HCT116 (cell line): Measurements from ENCODE around the gene PSMG3. TPM values are rescaled to one million over a fixed set of nuclear protein-coding genes. Genes with fewer than 3 reads are reported as not detected.

Experiments used
- ATAC-seq: fragments of 200-7000 bp; cut with Tn5 transposase; 2 replicates; pipeline ENCODE4 v1.9.1; 2020; ENCODE audit warnings: mild to moderate bottlenecking, moderate library complexity
- BruUV-seq: library from RNA; stranded (reverse); fragments of 400-500 nt; replicated peaks from 2 replicates; lab custom pipeline; 2021; lab: Mats Ljungman, UMichigan
- CTCF ChIA-PET: fragments of 300-600 bp; sonication (Branson Sonifier 250); formaldehyde crosslinking; loops from one replicate; lab custom pipeline; 2021; ENCODE audit warnings: antibody characterized with exemption; lab: Charles Lee
- POLR2A ChIA-PET: fragments of 300-600, 350-600 bp; sonication (Branson Sonifier 250); formaldehyde crosslinking; loops from one replicate; lab custom pipeline; 2021; ENCODE audit warnings: antibody characterized with exemption; lab: Charles Lee
- RAD21 ChIA-PET, 2 experiments: fragments of 300-600 bp; sonication (Branson Sonifier 250); formaldehyde crosslinking; loops; one replicate each; lab custom pipeline; 2023; ENCODE audit warnings: low total read pairs in 2 of 2; ENCODE audit not compliant: uncharacterized antibody in 2 of 2, unreplicated experiment in 2 of 2, low non-redundant PET in 1 of 2; lab: Charles Lee
- DNase-seq: peaks from one replicate; pipeline ENCODE4 v3.0.0-alpha.2; 2010; ENCODE audit warnings: low read depth, low spot score
- H2AFZ ChIP-seq: fragments of 200-600 bp; shearing (Covaris generic), sonication (generic); 2 replicates; pipeline ENCODE4 v1.6.1; 2017; ENCODE audit warnings: low read depth, mixed run types, mixed read lengths, antibody characterized with exemption, low read length; ENCODE audit not compliant: poor library complexity, severe bottlenecking
- H3K27ac ChIP-seq: 2 replicates; pipeline ENCODE4 v1.5.1; 2012; ENCODE audit warnings: low read depth, low read length
- H3K27me3 ChIP-seq: fragments of 200-600 bp; sonication (generic); 2 replicates; pipeline ENCODE4 v1.6.1; 2016; ENCODE audit warnings: mixed run types, low read length, mixed read lengths; ENCODE audit not compliant: insufficient read depth
- H3K36me3 ChIP-seq, 2 experiments: fragments of 200-500 bp in 1 of 2; fragments of 200-600 bp in 1 of 2; sonication (Bioruptor generic) in 1 of 2; sonication (generic) in 1 of 2; 2 replicates each; pipeline versions ENCODE4 v1.5.1 to v1.6.1; 2014 to 2016; ENCODE audit warnings: low read length in 2 of 2, inconsistent platforms in 1 of 2, mixed read lengths in 1 of 2, mixed run types in 1 of 2; ENCODE audit not compliant: insufficient read depth in 2 of 2, control insufficient read depth in 1 of 2
- H3K4me1 ChIP-seq, 2 experiments: fragments of 200-600 bp in 1 of 2; sonication (generic) in 1 of 2; 2 replicates each; pipeline versions ENCODE4 v1.5.1 to v1.6.1; 2012 to 2017; ENCODE audit warnings: low read length in 2 of 2, inconsistent platforms in 1 of 2, mild to moderate bottlenecking in 1 of 2, mixed read lengths in 1 of 2, mixed run types in 1 of 2, moderate library complexity in 1 of 2; ENCODE audit not compliant: insufficient read depth in 2 of 2, control insufficient read depth in 1 of 2
- H3K4me2 ChIP-seq: fragments of 200-600 bp; sonication (generic); 2 replicates; pipeline ENCODE4 v1.6.1; 2017; ENCODE audit warnings: mixed run types, low read length, mixed read lengths
- H3K4me3 ChIP-seq, 2 experiments: fragments of 200-600 bp in 1 of 2; sonication (generic) in 1 of 2; replicated peaks in 1 of 2; 2 replicates each; pipeline ENCODE4 v1.5.1; 2011 to 2016; ENCODE audit warnings: low read length in 2 of 2, control low read depth in 1 of 2, low read depth in 1 of 2, mild to moderate bottlenecking in 1 of 2, mixed read lengths in 1 of 2, mixed run types in 1 of 2
- H3K79me2 ChIP-seq: fragments of 200-600 bp; sonication (generic); 2 replicates; pipeline ENCODE4 v1.6.1; 2017; ENCODE audit warnings: mild to moderate bottlenecking, mixed run types, low read length, moderate library complexity, mixed read lengths; ENCODE audit not compliant: insufficient read depth
- H3K9ac ChIP-seq: fragments of 200-600 bp; sonication (generic); 2 replicates; pipeline ENCODE4 v1.6.1; 2016; ENCODE audit warnings: low read length, mixed read lengths
- H3K9me2 ChIP-seq: fragments of 200-600 bp; sonication (generic), shearing (Covaris generic); 2 replicates; pipeline ENCODE4 v1.6.1; 2017; ENCODE audit warnings: mixed run types, mild to moderate bottlenecking, moderate library complexity; ENCODE audit not compliant: insufficient read depth
- H3K9me3 ChIP-seq, 2 experiments: fragments of 200-500 bp in 1 of 2; fragments of 200-600 bp in 1 of 2; sonication (Bioruptor generic) in 1 of 2; sonication (generic) in 1 of 2; 2 replicates each; pipeline ENCODE4 v1.6.1; 2014 to 2017; ENCODE audit warnings: low read length in 2 of 2, mixed read lengths in 2 of 2, inconsistent platforms in 1 of 2, low read depth in 1 of 2, mild to moderate bottlenecking in 1 of 2, mixed run types in 1 of 2, moderate library complexity in 1 of 2; ENCODE audit not compliant: control insufficient read depth in 1 of 2, insufficient read depth in 1 of 2
- H4K20me1 ChIP-seq: fragments of 200-600 bp; sonication (generic), shearing (Covaris generic); 2 replicates; pipeline ENCODE4 v1.6.1; 2017; ENCODE audit warnings: mixed run types, mild to moderate bottlenecking, moderate library complexity; ENCODE audit not compliant: insufficient read depth
- CEBPB ChIP-seq: IDR thresholded peaks from 2 replicates; pipeline ENCODE4 v1.6.1; 2012; ENCODE audit warnings: low read depth
- ELF1 ChIP-seq: IDR thresholded peaks from 2 replicates; pipeline ENCODE4 v1.6.1; 2012; ENCODE audit warnings: low read depth, borderline replicate concordance
- EZH2phosphoT487 ChIP-seq: fragments of 200-600 bp; IDR thresholded peaks from 2 replicates; pipeline ENCODE4 v1.6.1; 2018; ENCODE audit warnings: antibody characterized with exemption, borderline replicate concordance
- POLR2AphosphoS5 ChIP-seq: IDR thresholded peaks from 2 replicates; pipeline ENCODE4 v1.6.1; 2011; ENCODE audit warnings: mild to moderate bottlenecking, low read depth, low read length, moderate library complexity
- SIN3A ChIP-seq: IDR thresholded peaks from 2 replicates; pipeline ENCODE4 v1.6.1; 2012; ENCODE audit warnings: low read depth
- SP1 ChIP-seq: IDR thresholded peaks from 2 replicates; pipeline ENCODE4 v1.6.1; 2012; ENCODE audit warnings: low read depth
- SRF ChIP-seq: IDR thresholded peaks from 2 replicates; pipeline ENCODE4 v1.6.1; 2012; ENCODE audit warnings: low read depth
- ZFX ChIP-seq: fragments of 450-650 bp; IDR thresholded peaks from 2 replicates; pipeline ENCODE4 v1.6.1; 2017
- ZNF274 ChIP-seq: fragments of 200-500 bp; sonication (Bioruptor generic); IDR thresholded peaks from 2 replicates; pipeline ENCODE4 v1.6.1; 2014; ENCODE audit warnings: mild to moderate bottlenecking, low read depth, low read length, inconsistent platforms
- intact Hi-C: fragments of 100-400 bp; cut with micrococcal nuclease; formaldehyde crosslinking; loops from 2 replicates; pipeline ENCODE4 v1.10.0; 2022
- total RNA-seq: library from RNA; stranded (reverse); gene quantifications from one replicate; pipeline ENCODE4 v1.2.1, GENCODE V29; 2021; ENCODE audit not compliant: unreplicated experiment
- TF ChIP-seq, protein P1 (sequence below): IDR thresholded peaks from 2 replicates; pipeline ENCODE4 v1.6.1; 2012; ENCODE audit warnings: low read depth
- TF ChIP-seq, protein P2 (sequence below): IDR thresholded peaks from 2 replicates; pipeline ENCODE4 v1.6.1; 2011; ENCODE audit warnings: mild to moderate bottlenecking, low read length, moderate library complexity; ENCODE audit not compliant: insufficient replicate concordance; ENCODE audit errors: extremely low read depth
- TF ChIP-seq, protein P3 (sequence below): IDR thresholded peaks from 2 replicates; pipeline ENCODE4 v1.6.1; 2012
- TF ChIP-seq, protein P4 (sequence below): IDR thresholded peaks from 2 replicates; pipeline ENCODE4 v1.6.1; 2012

PSMG3 gene
- total RNA-seq, 1 experiment from 2014 or later = 60.9 TPM

DNA sequence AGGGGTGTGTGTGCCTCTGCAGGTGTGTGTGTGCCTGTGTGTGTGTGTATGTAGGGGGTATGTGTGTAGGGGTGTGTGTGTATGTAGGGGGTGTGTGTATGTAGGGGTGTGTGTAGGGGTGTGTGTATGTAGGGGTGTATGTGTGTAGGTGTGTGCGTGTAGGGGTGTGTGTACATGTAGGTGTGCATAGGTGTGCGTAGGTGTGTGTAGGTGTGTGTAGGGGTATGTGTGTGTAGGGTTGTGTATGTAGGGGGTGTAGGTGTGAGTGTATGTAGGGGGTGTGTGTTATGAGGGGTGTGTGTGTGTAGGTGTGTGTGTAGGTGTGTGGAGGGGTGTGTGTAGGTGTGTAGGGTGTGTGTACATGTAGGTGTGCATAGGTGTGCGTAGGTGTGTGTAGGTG, 48.6 kb upstream of the PSMG3 start:
- H3K4me2 ChIP-seq = no peak overlapping the region
- TF ChIP-seq ELF1 (no peak), SP1 (no peak), POLR2AphosphoS5 (no peak), ZFX (no peak), SIN3A (no peak), SRF (no peak), ZNF274 (no peak), CEBPB (no peak), EZH2phosphoT487 (no peak)
- TF ChIP-seq, protein P1, sequence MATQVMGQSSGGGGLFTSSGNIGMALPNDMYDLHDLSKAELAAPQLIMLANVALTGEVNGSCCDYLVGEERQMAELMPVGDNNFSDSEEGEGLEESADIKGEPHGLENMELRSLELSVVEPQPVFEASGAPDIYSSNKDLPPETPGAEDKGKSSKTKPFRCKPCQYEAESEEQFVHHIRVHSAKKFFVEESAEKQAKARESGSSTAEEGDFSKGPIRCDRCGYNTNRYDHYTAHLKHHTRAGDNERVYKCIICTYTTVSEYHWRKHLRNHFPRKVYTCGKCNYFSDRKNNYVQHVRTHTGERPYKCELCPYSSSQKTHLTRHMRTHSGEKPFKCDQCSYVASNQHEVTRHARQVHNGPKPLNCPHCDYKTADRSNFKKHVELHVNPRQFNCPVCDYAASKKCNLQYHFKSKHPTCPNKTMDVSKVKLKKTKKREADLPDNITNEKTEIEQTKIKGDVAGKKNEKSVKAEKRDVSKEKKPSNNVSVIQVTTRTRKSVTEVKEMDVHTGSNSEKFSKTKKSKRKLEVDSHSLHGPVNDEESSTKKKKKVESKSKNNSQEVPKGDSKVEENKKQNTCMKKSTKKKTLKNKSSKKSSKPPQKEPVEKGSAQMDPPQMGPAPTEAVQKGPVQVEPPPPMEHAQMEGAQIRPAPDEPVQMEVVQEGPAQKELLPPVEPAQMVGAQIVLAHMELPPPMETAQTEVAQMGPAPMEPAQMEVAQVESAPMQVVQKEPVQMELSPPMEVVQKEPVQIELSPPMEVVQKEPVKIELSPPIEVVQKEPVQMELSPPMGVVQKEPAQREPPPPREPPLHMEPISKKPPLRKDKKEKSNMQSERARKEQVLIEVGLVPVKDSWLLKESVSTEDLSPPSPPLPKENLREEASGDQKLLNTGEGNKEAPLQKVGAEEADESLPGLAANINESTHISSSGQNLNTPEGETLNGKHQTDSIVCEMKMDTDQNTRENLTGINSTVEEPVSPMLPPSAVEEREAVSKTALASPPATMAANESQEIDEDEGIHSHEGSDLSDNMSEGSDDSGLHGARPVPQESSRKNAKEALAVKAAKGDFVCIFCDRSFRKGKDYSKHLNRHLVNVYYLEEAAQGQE = no peak
- TF ChIP-seq, protein P2, sequence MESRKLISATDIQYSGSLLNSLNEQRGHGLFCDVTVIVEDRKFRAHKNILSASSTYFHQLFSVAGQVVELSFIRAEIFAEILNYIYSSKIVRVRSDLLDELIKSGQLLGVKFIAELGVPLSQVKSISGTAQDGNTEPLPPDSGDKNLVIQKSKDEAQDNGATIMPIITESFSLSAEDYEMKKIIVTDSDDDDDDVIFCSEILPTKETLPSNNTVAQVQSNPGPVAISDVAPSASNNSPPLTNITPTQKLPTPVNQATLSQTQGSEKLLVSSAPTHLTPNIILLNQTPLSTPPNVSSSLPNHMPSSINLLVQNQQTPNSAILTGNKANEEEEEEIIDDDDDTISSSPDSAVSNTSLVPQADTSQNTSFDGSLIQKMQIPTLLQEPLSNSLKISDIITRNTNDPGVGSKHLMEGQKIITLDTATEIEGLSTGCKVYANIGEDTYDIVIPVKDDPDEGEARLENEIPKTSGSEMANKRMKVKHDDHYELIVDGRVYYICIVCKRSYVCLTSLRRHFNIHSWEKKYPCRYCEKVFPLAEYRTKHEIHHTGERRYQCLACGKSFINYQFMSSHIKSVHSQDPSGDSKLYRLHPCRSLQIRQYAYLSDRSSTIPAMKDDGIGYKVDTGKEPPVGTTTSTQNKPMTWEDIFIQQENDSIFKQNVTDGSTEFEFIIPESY = no peak
- TF ChIP-seq, protein P3, sequence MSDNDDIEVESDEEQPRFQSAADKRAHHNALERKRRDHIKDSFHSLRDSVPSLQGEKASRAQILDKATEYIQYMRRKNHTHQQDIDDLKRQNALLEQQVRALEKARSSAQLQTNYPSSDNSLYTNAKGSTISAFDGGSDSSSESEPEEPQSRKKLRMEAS = no peak
- TF ChIP-seq, protein P4, sequence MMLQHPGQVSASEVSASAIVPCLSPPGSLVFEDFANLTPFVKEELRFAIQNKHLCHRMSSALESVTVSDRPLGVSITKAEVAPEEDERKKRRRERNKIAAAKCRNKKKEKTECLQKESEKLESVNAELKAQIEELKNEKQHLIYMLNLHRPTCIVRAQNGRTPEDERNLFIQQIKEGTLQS = no peak
- H2AFZ ChIP-seq = no peak overlapping the region
- H3K36me3 ChIP-seq = no peaks in the 10 kb centered on the region
- H3K4me1 ChIP-seq = no peaks in the 10 kb centered on the region
- H3K27me3 ChIP-seq = no peaks in the 10 kb centered on the region
- no peaks in the 10 kb centered on the region for H3K9me3 ChIP-seq
- H3K9ac ChIP-seq = no peak overlapping the region
- DNase-seq = no peak
- H3K27ac ChIP-seq = no peak overlapping the region
- ChIA-PET POLR2A (no interaction called here), RAD21 (no interaction called here), CTCF (no interaction called here)
- H4K20me1 ChIP-seq = no peaks in the 10 kb centered on the region
- no peaks in the 10 kb centered on the region for H3K79me2 ChIP-seq
- no peaks in the 10 kb centered on the region for H3K9me2 ChIP-seq
- no TSS peak for BruUV-seq
- no peak for ATAC-seq
- intact Hi-C loops = no loop called here
- no peak overlapping the region for H3K4me3 ChIP-seq
